Keratinocyte (primary cell): ENCODE results near the gene RASGRF2. TPM values are rescaled to one million over a fixed set of nuclear protein-coding genes. Genes with fewer than 3 reads are reported as not detected.

Experiments
- DNase-seq: peaks from one replicate; pipeline ENCODE4 v3.0.0-alpha.2; 2011; ENCODE audit warnings: low read depth, missing footprints, low spot score
- FAIRE-seq: peaks from 2 replicates; lab custom pipeline; 2011; peaks lifted over from hg19 to GRCh38; lab: Jason Lieb, UNC
- H2AFZ ChIP-seq: 2 replicates; pipeline ENCODE4 v1.6.0; 2012; ENCODE audit warnings: low read length, control low read depth, inconsistent platforms; ENCODE audit not compliant: control insufficient read depth
- H3K27ac ChIP-seq: 2 replicates; pipeline ENCODE4 v1.5.1; 2011; ENCODE audit warnings: low read length; ENCODE audit not compliant: control insufficient read depth, insufficient read depth
- H3K27me3 ChIP-seq: 3 replicates; pipeline ENCODE4 v1.6.0; 2011; ENCODE audit warnings: low read length; ENCODE audit not compliant: control insufficient read depth, insufficient read depth; ENCODE audit errors: extremely low read depth
- H3K36me3 ChIP-seq, 2 experiments: 2 replicates in 1 of 2; 3 replicates in 1 of 2; pipeline ENCODE4 v1.5.1; 2011; ENCODE audit warnings: low read length in 2 of 2, mild to moderate bottlenecking in 1 of 2; ENCODE audit not compliant: control insufficient read depth in 2 of 2, insufficient read depth in 2 of 2; ENCODE audit errors: extremely low read depth in 1 of 2
- H3K4me1 ChIP-seq: 3 replicates; pipeline ENCODE4 v1.5.1; 2011; ENCODE audit warnings: low read length; ENCODE audit not compliant: control insufficient read depth, insufficient read depth; ENCODE audit errors: extremely low read depth
- H3K4me2 ChIP-seq: 3 replicates; pipeline ENCODE4 v1.6.0; 2011; ENCODE audit warnings: low read depth, low read length; ENCODE audit not compliant: control insufficient read depth, insufficient read depth; ENCODE audit errors: extremely low read depth
- H3K4me3 ChIP-seq, 3 experiments: fragments of 200-600 bp in 1 of 3; sonication (generic) in 1 of 3; 2 replicates in 2 of 3; 3 replicates in 1 of 3; pipeline ENCODE4 v1.5.1; 2011 to 2016; ENCODE audit warnings: low read length in 3 of 3, mild to moderate bottlenecking in 3 of 3, control low read depth in 2 of 3, inconsistent platforms in 1 of 3, low read depth in 1 of 3, mixed read lengths in 1 of 3, mixed run types in 1 of 3, moderate library complexity in 1 of 3; ENCODE audit not compliant: control insufficient read depth in 2 of 3, insufficient read depth in 2 of 3; ENCODE audit errors: extremely low read depth in 1 of 3
- H3K79me2 ChIP-seq: 2 replicates; pipeline ENCODE4 v1.6.0; 2012; ENCODE audit warnings: low read length; ENCODE audit not compliant: control insufficient read depth, insufficient read depth
- H3K9ac ChIP-seq: 3 replicates; pipeline ENCODE4 v1.6.0; 2011; ENCODE audit warnings: low read length; ENCODE audit not compliant: control insufficient read depth, insufficient read depth; ENCODE audit errors: extremely low read depth
- H3K9me1 ChIP-seq: 3 replicates; pipeline ENCODE4 v1.6.0; 2011; ENCODE audit warnings: low read length; ENCODE audit not compliant: control insufficient read depth, insufficient read depth; ENCODE audit errors: extremely low read depth
- H3K9me3 ChIP-seq: 2 replicates; pipeline ENCODE4 v1.5.1; 2012; ENCODE audit warnings: low read depth, low read length; ENCODE audit not compliant: control insufficient read depth
- H4K20me1 ChIP-seq: 3 replicates; pipeline ENCODE4 v1.6.0; 2011; ENCODE audit warnings: low read length; ENCODE audit not compliant: control insufficient read depth, insufficient read depth; ENCODE audit errors: extremely low read depth
- CTCF ChIP-seq, 3 experiments: IDR thresholded peaks in 1 of 3; conservative IDR thresholded peaks in 1 of 3; optimal IDR thresholded peaks in 1 of 3; 2 replicates in 2 of 3; 3 replicates in 1 of 3; pipeline versions ENCODE3 to v1.5.1; 2011; ENCODE audit warnings: low read length in 3 of 3, mild to moderate bottlenecking in 3 of 3, moderate library complexity in 2 of 3, control low read depth in 1 of 3, inconsistent platforms in 1 of 3; ENCODE audit not compliant: insufficient read depth in 2 of 3; ENCODE audit errors: extremely low read depth in 1 of 3
- EZH2 ChIP-seq: IDR thresholded peaks from one replicate; pipeline ENCODE4 v1.6.1; 2012; ENCODE audit warnings: inconsistent platforms, mild to moderate bottlenecking, low read length, moderate library complexity
- dilution Hi-C: fragments of 300-500 bp; cut with MboI; formaldehyde crosslinking; loops from one replicate; pipeline ENCODE4 v1.7.0; 2020; ENCODE audit warnings: low sequenced_read_pairs; ENCODE audit not compliant: extremely low pct_ligation_motif_present
- polyA plus RNA-seq, 5 experiments: library from polyadenylated mRNA; depleted of rRNA in 3 of 5; stranded (reverse) in 3 of 5; stranded (forward) in 1 of 5; unstranded in 1 of 5; fragments of >200 nt; gene quantifications; 1 replicate in 1 of 5; 2 replicates in 3 of 5; 3 replicates in 1 of 5; pipeline versions ENCODE4 v1.2.1 to v1.2.3, GENCODE V29; 2011 to 2012; ENCODE audit warnings: missing spikeins in 2 of 5, low read depth in 1 of 5, low replicate concordance in 1 of 5

RASGRF2 gene
- polyA plus RNA-seq, 1 donor (not counting 4 experiments of a cell fraction or from before 2014, with no cell fraction given), result 0.03 TPM

GRCh38 chr5:81167078-81167477, 206.9 kb downstream of the RASGRF2 start:
- no peaks in the 10 kb centered on the region for H4K20me1 ChIP-seq
- no peaks in the 10 kb centered on the region for H3K36me3 ChIP-seq
- no peaks in the 10 kb centered on the region for H3K9me3 ChIP-seq
- no peaks in the 10 kb centered on the region for H3K4me1 ChIP-seq
- FAIRE-seq, result no peak
- no peaks in the 10 kb centered on the region for H3K9me1 ChIP-seq
- H2AFZ ChIP-seq, result no peak overlapping the region
- no peak overlapping the region for H3K9ac ChIP-seq
- H3K79me2 ChIP-seq, result no peaks in the 10 kb centered on the region
- dilution Hi-C loops, result no loop called here
- TF ChIP-seq EZH2 (no peak), CTCF (optimal IDR thresholded peaks at IDR 0.05 in 1 of 3, IDR thresholded peaks at IDR 0.05 in 1 of 3, conservative IDR thresholded peaks at IDR 0.05 in 1 of 3; ENCODE audit: extremely low read depth in 1 of 3, insufficient read depth in 2 of 3, low read length in 3 of 3) (no peak)
- no peak overlapping the region for H3K27ac ChIP-seq
- no peaks in the 10 kb centered on the region for H3K27me3 ChIP-seq
- DNase-seq, result no peak
- no peak overlapping the region for H3K4me3 ChIP-seq
- no peak overlapping the region for H3K4me2 ChIP-seq

- no peaks in the 10 kb centered on the region for H4K20me1 ChIP-seq
- FAIRE-seq, result no peak
- TF ChIP-seq EZH2 (no peak), CTCF (optimal IDR thresholded peaks at IDR 0.05 in 1 of 3, IDR thresholded peaks at IDR 0.05 in 1 of 3, conservative IDR thresholded peaks at IDR 0.05 in 1 of 3; ENCODE audit: extremely low read depth in 1 of 3, insufficient read depth in 2 of 3, low read length in 3 of 3) (no peak)
- no peaks in the 10 kb centered on the region for H3K27me3 ChIP-seq
- dilution Hi-C loops, result no loop called here
- H3K4me2 ChIP-seq, result no peak overlapping the region
- no peaks in the 10 kb centered on the region for H3K9me3 ChIP-seq
- no peaks in the 10 kb centered on the region for H3K9me1 ChIP-seq
- no peak overlapping the region for H2AFZ ChIP-seq
- H3K9ac ChIP-seq, result no peak overlapping the region
- H3K4me1 ChIP-seq, result no peaks in the 10 kb centered on the region
- DNase-seq, result no peak
- H3K79me2 ChIP-seq, result no peaks in the 10 kb centered on the region
- no peak overlapping the region for H3K27ac ChIP-seq
- H3K36me3 ChIP-seq, result no peaks in the 10 kb centered on the region
- H3K4me3 ChIP-seq, result no peak overlapping the region
Measured at GRCh38 chr5:81167544-81167943, 207.4 kb downstream of the RASGRF2 start.
